Measurements from ENCODE around the gene ANKMY1.

Gene ANKMY1

GRCh38 chr2:240456447-240457222 is 101.2 kb downstream of the ANKMY1 start:
- no peak for DNase-seq

GRCh38 chr2:240455647-240456446 is 101.9 kb downstream of the ANKMY1 start:
- DNase-seq = no peak

- DNase-seq = no peak
Observed at GRCh38 chr2:240455272-240455646, 102.5 kb downstream of the ANKMY1 start.

DNA sequence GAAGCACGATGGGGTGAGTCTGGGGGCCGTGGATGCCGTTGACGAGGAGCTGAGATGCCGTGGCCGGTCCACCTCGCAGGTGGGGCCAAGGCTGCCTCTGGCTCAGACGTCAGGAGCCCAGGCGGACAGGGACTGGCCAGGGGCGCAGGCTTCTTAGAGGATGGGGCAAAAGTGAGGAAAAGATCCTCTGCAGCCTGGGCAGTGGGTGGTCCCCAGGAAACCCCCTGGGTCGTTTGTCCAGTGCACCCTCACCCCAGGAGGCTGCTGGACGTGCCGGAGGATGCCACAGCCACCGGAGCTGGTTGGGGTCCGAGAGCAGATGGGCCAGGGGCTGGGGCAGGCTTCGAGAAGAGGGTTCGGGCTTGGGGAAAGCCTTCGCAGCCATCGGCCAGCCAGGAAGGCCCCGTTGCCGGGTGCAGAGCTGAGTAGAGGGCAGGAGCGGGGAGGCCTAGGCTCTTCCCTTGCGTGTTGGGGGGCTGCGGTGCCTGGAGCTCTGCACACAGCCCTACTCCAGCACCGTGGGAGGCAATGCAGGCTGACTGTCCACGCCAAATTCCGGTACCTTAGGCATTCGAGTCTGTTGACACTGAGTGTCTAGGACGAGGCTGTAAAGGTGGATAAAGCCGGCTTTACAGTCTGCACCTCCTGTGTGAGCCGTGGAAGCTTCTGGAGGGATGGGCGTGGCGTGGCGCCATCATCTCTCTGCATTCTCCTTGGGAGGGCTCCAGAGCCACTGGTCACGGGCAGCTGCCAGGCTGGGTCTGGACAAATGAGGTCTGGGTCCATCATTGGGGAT is 103.5 kb downstream of the ANKMY1 start:
- DNase-seq = no peak

- no peak for DNase-seq
Observed at GRCh38 chr2:240453461-240454105, 104.2 kb downstream of the ANKMY1 start.

DNA sequence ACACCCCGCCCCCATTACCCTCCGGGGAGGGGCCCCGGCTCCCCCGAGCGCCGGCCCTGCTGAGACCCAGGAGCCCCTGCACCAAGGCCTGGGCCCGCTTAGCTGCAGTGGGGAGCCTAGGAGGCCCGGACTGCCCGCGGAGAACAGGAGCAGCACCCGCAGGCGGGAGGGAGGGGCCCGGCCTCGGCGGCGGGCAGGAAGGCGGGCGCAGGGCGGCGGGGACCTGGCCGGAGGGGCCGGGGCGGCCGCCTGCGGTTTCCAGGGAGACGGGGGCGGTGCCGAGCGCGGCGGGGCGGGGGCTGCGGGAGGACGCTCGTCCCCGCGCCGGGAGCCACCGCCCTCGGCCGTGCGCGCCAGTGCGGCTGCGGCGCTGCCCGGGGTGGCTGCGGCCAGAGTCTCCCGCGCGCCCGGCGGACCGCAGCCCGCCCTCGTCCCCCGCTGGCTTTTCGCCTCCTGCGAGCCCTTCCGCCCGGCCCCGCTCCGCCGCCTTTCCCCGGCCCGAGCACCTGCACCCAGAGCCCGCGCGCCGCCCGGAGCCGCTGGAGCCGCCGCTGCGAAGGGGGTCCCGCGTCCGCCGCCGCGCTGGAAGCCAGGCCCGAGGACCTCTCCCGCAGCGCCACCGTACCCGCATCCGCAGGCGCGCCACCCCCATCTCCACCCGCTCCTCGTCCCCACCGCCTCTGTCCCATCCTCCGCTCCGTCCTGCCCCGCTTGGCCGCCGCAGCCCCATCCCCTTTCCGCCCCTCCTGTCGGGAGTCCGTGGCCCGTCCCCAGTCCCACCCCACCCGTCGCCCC is 105.1 kb downstream of the ANKMY1 start:
- no peak for DNase-seq

DNA sequence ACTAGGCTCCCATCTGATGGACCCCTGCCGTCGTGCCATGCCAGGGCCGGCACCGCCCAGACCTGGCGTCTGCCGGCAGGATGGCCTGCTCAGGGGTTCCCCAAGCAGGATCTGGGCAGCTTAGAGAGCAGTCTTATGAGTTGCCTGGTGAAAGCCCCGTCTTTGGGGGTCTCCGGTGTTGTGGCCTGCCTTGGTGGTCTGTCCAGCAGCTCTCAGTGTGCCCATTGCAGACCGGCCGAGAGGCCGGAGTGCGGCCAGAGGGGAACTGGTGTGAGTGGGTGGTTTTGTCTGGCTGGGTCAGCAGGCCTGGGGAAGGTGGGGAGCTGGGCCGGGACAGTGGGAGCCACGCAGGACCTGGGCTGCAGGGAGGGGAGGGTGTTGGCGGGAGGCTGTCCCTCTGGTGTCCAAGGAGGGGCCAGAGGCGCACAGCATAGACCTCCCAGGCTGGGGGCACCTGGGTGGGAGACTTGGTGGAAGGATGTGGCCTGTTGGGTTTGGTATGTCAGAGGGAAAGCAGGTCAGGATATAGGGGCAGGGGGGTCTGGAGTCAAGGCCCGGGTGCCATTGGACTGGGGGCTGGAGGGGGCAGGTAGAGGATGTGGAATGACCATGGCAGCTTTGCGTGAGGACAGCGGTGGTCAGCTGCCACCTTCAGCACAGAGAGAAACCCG is 105.9 kb downstream of the ANKMY1 start:
- DNase-seq = no peak

- no peak for DNase-seq
Observed at GRCh38 chr2:240451108-240451611, 106.6 kb downstream of the ANKMY1 start.

- no peak for DNase-seq
Observed at GRCh38 chr2:240450532-240451107, 107.2 kb downstream of the ANKMY1 start.

- DNase-seq = no peak
Observed at GRCh38 chr2:240449764-240450531, 107.8 kb downstream of the ANKMY1 start.

DNA sequence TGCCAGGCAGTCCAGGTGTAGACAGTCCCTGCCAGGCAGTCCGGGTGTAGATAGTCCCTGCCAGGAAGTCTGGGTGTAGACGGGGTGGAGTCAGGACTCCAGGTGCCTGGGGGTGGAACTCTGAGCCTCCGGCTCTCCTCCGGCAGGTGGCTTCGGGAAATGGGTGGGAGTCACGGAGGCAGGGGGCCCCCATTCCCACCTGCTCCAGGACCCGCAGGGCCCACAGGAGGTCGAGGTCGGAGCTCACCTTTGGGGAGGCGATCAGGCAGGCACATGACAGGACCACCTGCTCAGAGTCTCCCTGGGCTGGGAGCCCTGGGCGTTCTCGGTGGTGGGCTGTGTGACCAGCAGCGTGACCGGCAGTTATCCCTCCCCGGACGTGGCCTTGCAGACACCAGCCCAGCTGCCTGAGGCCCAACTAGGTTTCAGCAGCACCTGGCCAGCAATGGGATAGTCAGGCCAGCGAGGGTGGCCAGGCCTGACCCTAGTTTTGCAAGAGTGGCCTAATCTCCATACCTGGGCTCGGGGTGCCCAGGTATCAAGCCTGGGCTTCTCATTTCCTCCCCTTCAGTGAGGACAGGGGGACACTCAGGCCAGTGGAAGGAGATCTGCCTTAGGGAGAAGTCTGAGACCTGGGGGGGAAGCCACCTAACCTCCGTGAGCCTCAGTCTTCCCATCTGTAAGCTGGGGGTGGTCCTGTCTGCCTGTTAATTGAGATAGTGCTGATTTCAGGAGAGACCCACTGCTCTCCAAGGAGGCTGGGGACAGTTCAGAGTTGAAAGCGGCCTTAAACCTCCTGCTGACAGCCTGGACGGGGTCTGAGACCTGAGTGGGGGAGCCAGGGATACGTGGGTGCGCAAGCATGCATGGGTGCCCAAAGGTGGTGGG is 109.2 kb downstream of the ANKMY1 start:
- DNase-seq = no peak

GRCh38 chr2:240447934-240448333 is 109.9 kb downstream of the ANKMY1 start:
- DNase-seq = no peak

DNA sequence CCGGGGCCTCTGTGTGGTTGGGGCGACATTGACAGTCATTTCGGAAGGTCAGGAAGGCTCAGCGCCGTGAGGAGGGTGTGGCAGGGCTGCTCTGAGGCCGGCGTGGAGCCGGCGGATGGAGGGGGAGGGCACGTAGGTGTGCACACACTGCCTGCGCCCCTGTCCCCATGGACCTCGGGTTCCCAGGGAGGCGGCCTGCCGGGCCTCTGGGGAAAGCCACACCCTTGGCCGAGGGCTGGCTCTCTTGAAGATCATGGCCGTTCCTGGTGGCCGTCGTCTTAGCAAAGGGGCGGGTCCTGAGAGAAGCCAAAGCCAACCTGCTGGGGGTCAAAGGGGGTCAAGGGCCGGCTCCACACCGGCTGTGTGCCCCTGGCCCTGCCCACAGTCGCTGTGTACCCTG is 110.5 kb downstream of the ANKMY1 start:
- no peak for DNase-seq

DNA sequence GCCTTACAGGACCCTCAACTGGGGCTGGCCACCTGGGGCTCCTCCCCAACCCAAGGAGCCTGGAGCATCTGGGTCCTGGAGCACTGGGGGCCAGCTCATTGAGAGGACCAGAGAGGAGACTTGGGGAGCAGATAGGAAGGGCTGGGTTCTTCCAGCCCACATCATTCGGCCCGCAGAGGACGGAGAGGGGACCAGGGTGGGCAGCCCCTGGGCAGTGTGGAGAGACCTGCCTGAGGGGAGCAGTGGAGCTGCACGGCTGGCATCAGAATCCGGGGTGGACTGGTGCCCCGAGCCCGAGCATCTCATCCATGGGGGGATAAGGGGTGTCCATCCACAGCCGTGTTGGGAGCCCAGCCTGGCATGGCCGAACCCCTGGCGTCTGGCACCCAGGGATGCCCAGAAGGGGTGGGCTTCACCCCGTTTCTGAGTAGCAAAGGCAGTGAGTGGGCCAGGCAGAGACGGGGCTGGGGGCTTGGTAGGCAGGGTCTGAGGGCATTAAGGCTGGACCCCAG is 111.1 kb downstream of the ANKMY1 start:
- DNase-seq = no peak

DNA sequence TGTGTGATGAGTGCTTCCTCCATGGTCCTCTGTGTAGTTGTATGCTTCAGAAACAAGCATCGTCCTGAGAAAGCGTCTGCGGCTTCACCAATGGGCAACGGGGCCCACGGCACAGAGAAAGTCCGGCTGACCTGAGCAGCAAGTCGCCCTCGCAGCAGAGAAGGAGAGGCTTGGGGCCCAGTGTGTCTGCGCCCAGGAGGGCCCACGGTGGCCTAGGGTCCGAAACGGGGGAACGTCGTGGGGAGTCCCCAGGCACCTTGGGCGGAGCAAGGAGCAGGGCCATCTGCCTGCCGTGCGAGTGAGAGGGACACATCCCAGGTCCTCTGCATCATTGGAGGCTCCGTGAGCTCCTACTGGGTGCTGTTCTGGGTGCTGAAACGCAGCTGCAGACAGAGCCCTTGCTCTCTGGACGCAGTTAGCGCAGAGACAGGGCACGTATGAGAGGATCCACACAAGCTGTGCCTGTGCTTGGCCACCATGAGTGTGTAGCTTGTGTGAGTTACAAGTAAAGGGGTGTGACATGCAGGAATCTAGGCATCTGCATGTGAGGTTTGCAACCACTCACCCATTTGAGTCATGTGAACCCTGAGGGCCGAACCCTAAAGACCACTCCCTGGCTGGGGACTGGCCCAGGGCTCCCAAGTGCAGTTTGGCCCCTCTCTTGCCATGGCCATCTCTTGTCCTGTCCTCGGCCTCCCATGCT is 111.7 kb downstream of the ANKMY1 start:
- no peak for DNase-seq

GRCh38 chr2:240444464-240444863 is 113.3 kb downstream of the ANKMY1 start:
- no peak for DNase-seq

DNA sequence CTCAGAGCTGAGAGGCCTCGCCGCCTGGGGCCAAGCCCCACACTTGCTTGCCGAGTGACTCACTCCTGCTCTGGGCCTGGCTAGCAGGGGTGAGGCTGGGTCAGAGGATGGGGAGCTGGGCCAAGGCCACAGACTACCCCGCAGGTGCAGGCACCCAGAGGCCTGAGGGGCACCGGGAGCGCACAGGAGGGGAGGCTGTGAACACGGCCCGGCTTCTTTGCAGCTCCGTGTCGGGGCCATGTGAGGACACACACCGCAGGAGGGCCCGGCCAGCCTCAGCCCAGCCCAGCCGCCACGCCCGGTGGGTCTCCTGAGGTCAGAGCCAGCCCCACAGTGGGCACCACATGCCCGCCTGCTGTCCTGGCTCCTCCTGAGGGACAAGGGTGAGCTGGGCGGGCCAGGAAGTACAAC is 113.9 kb downstream of the ANKMY1 start:
- DNase-seq = no peak
